ENCODE results near the gene SFTPA1.
A peak's percentile ranks its signal among the peaks of the same experiment; 100 is the strongest.

SFTPA1 gene

GRCh38 chr10:79610601-79611191 is at the start of gene SFTPA1:
TSS of gene SFTPA1 (plus strand) at chr10:79610939. CDS start at chr10:79611826, 887 bp downstream.
- no peak for TF ChIP-seq EZH2 (IDR thresholded peaks at IDR 0.05; ENCODE audit: borderline replicate concordance, low read length)
- no peak for TF ChIP-seq CTCF (IDR thresholded peaks at IDR 0.05; ENCODE audit: low read length)
- Histone ChIP-seq H3K4me1 (ENCODE audit: insufficient read depth, low read length, severe bottlenecking) (no peaks in the 10 kb centered on the region), H3K27ac (ENCODE audit: low read depth, low read length, poor library complexity, severe bottlenecking) (no peak within 1 kb of the TSS), H3K9me2 (ENCODE audit: low read depth, low read length) (no peaks in the 10 kb centered on the region), H3K9ac (ENCODE audit: low read length) (no peak within 1 kb of the TSS), H3K4me3 (ENCODE audit: low read depth, low read length, poor library complexity, severe bottlenecking) (no peak within 1 kb of the TSS), H2AFZ (ENCODE audit: low read length) (no peak within 1 kb of the TSS), H3K9me3 (ENCODE audit: low read length) (no peaks in the 10 kb centered on the region), H4K20me1 (ENCODE audit: insufficient read depth, low read length) (no peaks in the 10 kb centered on the region), H3K79me2 (ENCODE audit: insufficient read depth, low read length) (no peaks in the 10 kb centered on the region), H3K36me3 (ENCODE audit: insufficient read depth, low read length) (no peaks in the 10 kb centered on the region), H3K4me2 (ENCODE audit: low read length) (no peak within 1 kb of the TSS), H3F3A (ENCODE audit: insufficient read depth, low read length) (no peaks in the 10 kb centered on the region), H3K27me3 (ENCODE audit: insufficient read depth, low read length) (no peaks in the 10 kb centered on the region)

- no peaks in the 10 kb centered on the region for H3K79me2 ChIP-seq (ENCODE audit: insufficient read depth, low read length)
- H3K4me1 ChIP-seq (ENCODE audit: insufficient read depth, low read length, severe bottlenecking), result no peaks in the 10 kb centered on the region
- no peak overlapping the region for H3K4me3 ChIP-seq (ENCODE audit: low read depth, low read length, poor library complexity, severe bottlenecking)
- no peaks in the 10 kb centered on the region for H3K9me2 ChIP-seq (ENCODE audit: low read depth, low read length)
- H2AFZ ChIP-seq (ENCODE audit: low read length), result no peak overlapping the region
- H4K20me1 ChIP-seq (ENCODE audit: insufficient read depth, low read length), result no peaks in the 10 kb centered on the region
- H3K27ac ChIP-seq (ENCODE audit: low read depth, low read length, poor library complexity, severe bottlenecking), result no peak overlapping the region
- H3F3A ChIP-seq (ENCODE audit: insufficient read depth, low read length), result no peaks in the 10 kb centered on the region
- no peak overlapping the region for H3K9ac ChIP-seq (ENCODE audit: low read length)
- H3K9me3 ChIP-seq (ENCODE audit: low read length), result no peaks in the 10 kb centered on the region
- no peak overlapping the region for H3K4me2 ChIP-seq (ENCODE audit: low read length)
- TF ChIP-seq EZH2 (IDR thresholded peaks at IDR 0.05; ENCODE audit: borderline replicate concordance, low read length) (no peak), CTCF (IDR thresholded peaks at IDR 0.05; ENCODE audit: low read length) (no peak)
- no peaks in the 10 kb centered on the region for H3K27me3 ChIP-seq (ENCODE audit: insufficient read depth, low read length)
- H3K36me3 ChIP-seq (ENCODE audit: insufficient read depth, low read length), result no peaks in the 10 kb centered on the region
These were observed 49.5 kb upstream of the SFTPA1 start for GRCh38 chr10:79561257-79561656.

- H3K9me2 ChIP-seq (ENCODE audit: low read depth, low read length), result no peaks in the 10 kb centered on the region
- no peaks in the 10 kb centered on the region for H4K20me1 ChIP-seq (ENCODE audit: insufficient read depth, low read length)
- H3K4me2 ChIP-seq (ENCODE audit: low read length), result no peak overlapping the region
- H3K4me3 ChIP-seq (ENCODE audit: low read depth, low read length, poor library complexity, severe bottlenecking), result no peak overlapping the region
- no peak overlapping the region for H3K27ac ChIP-seq (ENCODE audit: low read depth, low read length, poor library complexity, severe bottlenecking)
- TF ChIP-seq EZH2 (IDR thresholded peaks at IDR 0.05; ENCODE audit: borderline replicate concordance, low read length) (no peak), CTCF (IDR thresholded peaks at IDR 0.05; ENCODE audit: low read length) (peak; percentile 75)
- H3K27me3 ChIP-seq (ENCODE audit: insufficient read depth, low read length), result no peaks in the 10 kb centered on the region
- no peaks in the 10 kb centered on the region for H3K36me3 ChIP-seq (ENCODE audit: insufficient read depth, low read length)
- H3K9ac ChIP-seq (ENCODE audit: low read length), result no peak overlapping the region
- H3K4me1 ChIP-seq (ENCODE audit: insufficient read depth, low read length, severe bottlenecking), result no peaks in the 10 kb centered on the region
- no peaks in the 10 kb centered on the region for H3K9me3 ChIP-seq (ENCODE audit: low read length)
- no peak overlapping the region for H2AFZ ChIP-seq (ENCODE audit: low read length)
- no peaks in the 10 kb centered on the region for H3F3A ChIP-seq (ENCODE audit: insufficient read depth, low read length)
- no peaks in the 10 kb centered on the region for H3K79me2 ChIP-seq (ENCODE audit: insufficient read depth, low read length)
These were observed 48.5 kb upstream of the SFTPA1 start for GRCh38 chr10:79562135-79562756.
